ENCODE measurements around the gene RNLS.

RNLS gene

DNA sequence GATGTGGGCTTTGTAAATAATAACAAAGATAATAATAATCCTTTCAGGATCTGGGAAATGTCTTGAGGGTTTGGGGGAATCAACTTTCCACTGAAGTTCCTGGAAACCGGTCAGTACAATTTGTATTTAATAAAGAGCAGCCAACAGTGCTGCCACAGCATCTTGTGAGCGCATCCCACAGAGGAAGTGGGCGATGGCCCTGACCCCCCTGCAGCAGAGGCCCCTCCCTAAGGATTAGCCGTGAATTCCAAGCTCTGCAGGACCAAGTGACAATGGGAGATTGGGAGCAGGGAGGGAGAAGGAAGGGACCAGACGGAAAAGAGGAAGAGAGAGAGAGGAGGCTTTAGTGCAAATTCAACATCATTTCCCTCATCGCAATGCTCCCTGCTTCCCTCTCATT is 349.2 kb downstream of the RNLS start:
- no peak overlapping the region for H3K27ac Mint-ChIP-seq
- H3K4me3 Mint-ChIP-seq = no peak overlapping the region
- ATAC-seq (replicated peaks) (no peak), DNase-seq (no peak)
- no peaks in the 10 kb centered on the region for H3K36me3 Mint-ChIP-seq (ENCODE audit: insufficient read depth)
- peaks cover 0 to 2% of the 10 kb centered on the region in 2 donors for H3K9me3 Mint-ChIP-seq
- no peaks in the 10 kb centered on the region for H3K4me1 Mint-ChIP-seq (ENCODE audit: low read depth in 2 of 2)
- H3K27me3 Mint-ChIP-seq = no peaks in the 10 kb centered on the region

DNA sequence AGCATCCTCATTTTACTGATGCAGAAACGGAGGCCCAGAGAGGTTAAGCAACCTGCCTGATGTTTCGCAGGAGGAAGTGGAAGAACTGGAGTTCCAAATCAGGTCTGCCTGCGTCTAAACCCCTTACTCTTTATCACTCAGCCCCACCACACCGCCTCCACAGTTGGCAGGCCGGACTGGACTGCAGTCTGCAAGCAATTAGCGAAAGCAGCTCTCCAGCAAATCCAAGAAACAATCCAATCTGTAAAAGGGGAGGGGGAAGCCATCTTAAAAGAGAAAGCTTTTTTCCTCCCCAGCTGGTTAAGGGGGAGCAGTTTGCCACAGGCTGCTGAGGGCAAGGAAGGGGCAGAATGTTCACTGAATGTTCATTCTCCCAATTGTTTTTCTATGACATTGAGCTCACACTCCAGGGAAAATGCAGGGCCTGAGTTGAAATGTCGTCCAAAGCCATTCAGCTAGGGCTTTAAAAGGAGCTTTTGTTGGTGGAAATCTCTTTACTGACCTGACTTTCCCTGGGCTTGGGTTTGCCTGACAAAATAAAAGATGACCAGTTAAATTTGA is 350.1 kb downstream of the RNLS start:
- H3K9me3 Mint-ChIP-seq = peaks cover 0 to 2% of the 10 kb centered on the region in 2 donors
- no peaks in the 10 kb centered on the region for H3K27me3 Mint-ChIP-seq
- no peaks in the 10 kb centered on the region for H3K4me1 Mint-ChIP-seq (ENCODE audit: low read depth in 2 of 2)
- no peaks in the 10 kb centered on the region for H3K36me3 Mint-ChIP-seq (ENCODE audit: insufficient read depth)
- ATAC-seq (replicated peaks) = no peak
- no peak overlapping the region for H3K4me3 Mint-ChIP-seq
- DNase-seq = no peak
- no peak overlapping the region for H3K27ac Mint-ChIP-seq

DNA sequence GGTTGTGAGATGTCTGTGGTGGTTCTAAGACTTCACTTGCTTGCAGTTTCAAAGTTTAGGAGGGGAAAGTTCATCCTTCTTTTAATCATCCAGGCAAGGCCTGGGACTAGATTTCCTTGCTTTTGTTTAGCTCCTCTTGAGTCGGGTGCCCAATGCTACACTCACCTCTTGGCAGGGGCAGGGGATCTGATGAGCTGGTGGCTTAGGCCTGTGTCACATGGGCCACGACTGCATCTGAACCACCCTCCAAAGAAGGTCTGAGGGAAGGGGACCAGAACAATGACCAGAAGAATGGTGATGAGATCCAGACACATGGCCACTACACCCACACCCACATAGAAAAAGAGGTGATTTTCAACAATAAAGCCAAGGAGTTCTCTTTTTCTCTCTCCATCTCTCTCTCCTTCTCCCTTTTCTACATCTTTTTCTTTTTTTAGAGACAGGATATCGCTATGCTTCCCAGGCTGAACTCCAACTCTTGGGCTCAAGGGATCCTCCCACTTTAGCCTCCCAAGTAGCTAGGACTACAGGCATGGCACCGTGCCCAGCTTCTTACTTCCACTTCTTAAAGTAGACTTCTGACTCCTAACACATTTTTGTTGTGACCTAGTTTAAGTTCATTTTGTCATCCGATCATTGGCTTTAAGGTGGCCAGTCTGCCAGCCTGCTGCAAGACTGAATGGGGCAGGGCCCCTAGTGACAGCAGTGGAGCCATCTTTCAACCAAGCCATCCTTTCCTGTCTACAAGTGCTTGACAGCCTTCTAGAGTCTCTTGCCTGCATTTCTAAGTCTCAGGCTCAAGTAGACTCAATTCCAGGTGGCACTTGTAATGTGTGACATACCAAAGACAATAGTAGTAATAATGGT is 350.9 kb downstream of the RNLS start:
- H3K27ac Mint-ChIP-seq = no peak overlapping the region

DNA sequence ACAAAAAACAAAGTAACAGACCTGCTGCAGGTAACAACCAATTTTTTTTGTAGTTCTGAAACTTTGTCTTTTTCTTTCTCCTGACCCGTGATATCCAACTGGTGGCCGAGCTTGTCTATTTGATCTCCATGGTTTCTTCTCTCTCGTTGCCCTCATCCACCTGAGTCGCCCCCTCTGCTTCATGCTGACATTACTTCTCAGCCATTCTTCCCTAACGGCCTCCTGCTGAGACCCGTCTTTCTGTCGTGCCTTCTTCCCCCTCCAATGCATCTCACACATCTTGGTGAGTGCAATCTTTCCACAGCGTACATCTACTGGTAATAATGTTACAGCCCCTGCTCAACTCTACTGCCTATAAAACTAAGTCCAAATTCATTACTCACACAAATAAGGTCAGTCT is 352.9 kb downstream of the RNLS start:
- no peaks in the 10 kb centered on the region for H3K4me1 Mint-ChIP-seq (ENCODE audit: low read depth in 2 of 2)
- H3K27ac Mint-ChIP-seq = no peak overlapping the region
- H3K36me3 Mint-ChIP-seq (ENCODE audit: insufficient read depth) = no peaks in the 10 kb centered on the region
- peaks cover 0 to 2% of the 10 kb centered on the region in 2 donors for H3K9me3 Mint-ChIP-seq
- DNase-seq = no peak
- no peak for ATAC-seq (replicated peaks)
- no peak overlapping the region for H3K4me3 Mint-ChIP-seq
- H3K27me3 Mint-ChIP-seq = no peaks in the 10 kb centered on the region

More for the DNA sequence above, 350.9 kb downstream of the RNLS start:
- Mint-ChIP-seq H3K27me3 (no peaks in the 10 kb centered on the region), H3K36me3 (ENCODE audit: insufficient read depth) (no peaks in the 10 kb centered on the region), H3K9me3 (peaks cover 0 to 2% of the 10 kb centered on the region in 2 donors), H3K4me1 (ENCODE audit: low read depth in 2 of 2) (no peaks in the 10 kb centered on the region), H3K4me3 (no peak overlapping the region)
- DNase-seq (no peak), ATAC-seq (replicated peaks) (no peak)

DNA sequence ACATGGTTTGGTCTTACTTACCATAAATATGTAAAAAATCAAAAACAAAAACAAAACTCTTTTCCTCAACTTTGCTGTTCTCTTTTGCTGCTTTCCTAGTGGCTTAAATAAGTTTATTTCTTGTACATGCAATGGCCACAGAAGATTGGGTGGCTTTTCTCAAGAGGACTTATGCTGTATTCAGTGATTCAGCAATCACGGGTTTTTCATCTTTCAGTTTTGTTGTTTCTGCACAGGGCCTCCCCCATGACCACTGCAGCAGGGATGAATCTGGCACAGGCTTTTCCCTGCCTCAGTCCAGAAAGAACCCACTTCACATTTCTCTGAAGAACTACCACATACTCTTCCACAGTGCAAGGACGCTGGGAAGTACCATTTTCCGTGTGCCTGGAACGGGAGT is 355.0 kb downstream of the RNLS start:
- Mint-ChIP-seq H3K27ac (no peak overlapping the region), H3K9me3 (no peaks in the 10 kb centered on the region), H3K36me3 (ENCODE audit: insufficient read depth) (no peaks in the 10 kb centered on the region), H3K27me3 (no peaks in the 10 kb centered on the region), H3K4me1 (ENCODE audit: low read depth in 2 of 2) (no peaks in the 10 kb centered on the region), H3K4me3 (no peak overlapping the region)
- no peak for DNase-seq
- ATAC-seq (replicated peaks) = no peak

DNA sequence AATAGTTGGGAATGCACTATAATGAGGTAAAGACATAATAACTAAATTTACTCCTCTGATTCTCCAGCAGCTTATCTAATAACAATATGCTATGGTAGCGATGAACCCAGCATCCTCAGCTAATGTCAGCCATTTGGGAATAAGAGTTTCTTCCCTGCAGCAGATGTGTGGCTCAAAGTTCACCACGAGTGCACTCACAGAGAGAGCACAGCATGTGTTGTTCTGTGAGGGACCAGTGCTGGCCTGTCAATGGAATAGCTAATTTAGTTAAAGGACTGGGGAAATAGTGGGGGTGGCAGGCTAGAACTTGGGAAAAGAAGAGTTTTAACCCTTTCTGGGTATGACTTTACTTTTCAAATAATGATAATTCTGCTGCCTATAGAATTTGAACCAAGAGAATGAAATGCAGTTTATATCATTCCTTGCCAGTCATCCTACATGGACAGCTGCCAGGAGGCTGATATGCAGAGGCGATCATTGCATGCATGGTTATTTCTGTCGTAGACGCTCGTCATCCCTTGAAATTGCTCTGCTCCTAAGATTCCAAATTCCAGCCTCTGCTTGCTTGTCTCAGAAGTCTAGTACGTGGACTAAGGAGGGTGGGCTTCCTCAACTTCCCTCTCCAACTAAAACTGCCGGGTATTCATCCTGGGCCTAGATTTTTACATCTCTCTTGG is 355.6 kb downstream of the RNLS start:
- Mint-ChIP-seq H3K27ac (no peak overlapping the region), H3K36me3 (ENCODE audit: insufficient read depth) (no peaks in the 10 kb centered on the region), H3K4me1 (ENCODE audit: low read depth in 2 of 2) (no peaks in the 10 kb centered on the region), H3K27me3 (no peaks in the 10 kb centered on the region), H3K9me3 (no peaks in the 10 kb centered on the region), H3K4me3 (no peak overlapping the region)
- no peak for ATAC-seq (replicated peaks)
- no peak for DNase-seq

DNA sequence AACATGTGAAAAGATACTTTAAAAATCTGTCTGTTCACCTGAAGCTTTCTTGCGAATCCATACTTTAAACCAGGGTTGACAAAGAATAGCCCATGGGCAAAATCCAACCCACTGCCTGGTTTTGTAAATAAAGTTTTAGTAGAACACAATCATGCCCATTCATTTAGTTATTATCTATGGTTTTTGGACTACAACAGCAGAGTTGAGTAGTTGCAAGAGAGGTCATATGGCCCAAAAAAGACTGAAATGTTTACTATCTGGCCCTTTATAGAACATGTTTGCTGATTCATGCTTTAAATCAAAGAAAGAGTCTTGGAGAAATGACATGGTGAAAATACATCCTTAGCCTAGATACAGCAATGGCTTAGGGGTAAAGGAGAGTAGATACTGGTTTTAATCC is 356.2 kb downstream of the RNLS start:
- no peak overlapping the region for H3K4me3 Mint-ChIP-seq
- H3K27ac Mint-ChIP-seq = no peak overlapping the region

DNA sequence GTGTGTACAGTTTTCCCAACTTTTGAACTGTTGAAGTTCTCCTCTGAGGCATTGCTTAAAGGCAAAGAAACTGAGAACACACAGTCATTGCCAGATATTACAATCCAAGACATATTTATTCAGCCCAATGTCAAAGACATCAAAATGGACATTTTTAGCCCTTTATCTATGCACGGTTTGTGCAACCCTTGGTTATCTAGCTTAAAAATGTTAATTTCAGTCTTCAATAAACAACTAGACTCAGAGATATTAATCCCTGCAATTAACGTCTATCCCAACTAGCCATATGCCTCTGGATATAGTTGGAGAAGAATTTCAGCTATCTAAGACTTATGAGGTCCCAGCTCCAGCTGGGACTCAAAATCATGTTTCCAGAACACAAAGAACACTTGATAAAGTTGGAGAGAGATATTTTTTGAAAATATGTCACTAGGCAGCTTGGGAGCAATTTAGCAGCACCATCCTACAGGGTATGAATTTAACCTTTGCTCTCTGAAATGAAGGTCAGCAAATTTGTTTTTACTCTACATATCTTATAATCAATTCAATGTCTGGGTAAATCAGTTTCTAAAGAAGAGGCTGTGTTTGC is 357.0 kb downstream of the RNLS start:
- H3K4me3 Mint-ChIP-seq = no peak overlapping the region
- H3K4me1 Mint-ChIP-seq (ENCODE audit: low read depth in 2 of 2) = no peaks in the 10 kb centered on the region
- no peaks in the 10 kb centered on the region for H3K27me3 Mint-ChIP-seq
- no peak for DNase-seq
- ATAC-seq (replicated peaks) = no peak
- H3K36me3 Mint-ChIP-seq (ENCODE audit: insufficient read depth) = no peaks in the 10 kb centered on the region
- H3K27ac Mint-ChIP-seq = no peak overlapping the region
- H3K9me3 Mint-ChIP-seq = no peaks in the 10 kb centered on the region

More for the DNA sequence above, 356.2 kb downstream of the RNLS start:
- ATAC-seq (replicated peaks) (no peak), DNase-seq (no peak)
- H3K4me1 Mint-ChIP-seq (ENCODE audit: low read depth in 2 of 2) = no peaks in the 10 kb centered on the region
- H3K36me3 Mint-ChIP-seq (ENCODE audit: insufficient read depth) = no peaks in the 10 kb centered on the region
- H3K27me3 Mint-ChIP-seq = no peaks in the 10 kb centered on the region
- H3K9me3 Mint-ChIP-seq = no peaks in the 10 kb centered on the region

Data from effector memory CD8-positive, alpha-beta T cell (primary cell).